Sigmoid colon (tissue), 7 donors: ENCODE measurements around the gene OR6K6. TPM values are rescaled to one million over a fixed set of nuclear protein-coding genes. Genes with fewer than 3 reads are reported as not detected.

Experiments used
- DNase-seq: peaks from one replicate; pipeline ENCODE4 v3.0.0-alpha.2; 2019
- H3K27ac ChIP-seq, 4 donors: fragments of 200-600 bp; sonication (generic); one replicate each; pipeline ENCODE4 v1.5.1; 2016 to 2019; ENCODE audit warnings: mild to moderate bottlenecking in 1 of 4
- H3K27me3 ChIP-seq, 3 donors: fragments of 200-600 bp; sonication (generic); one replicate each; pipeline ENCODE4 v1.5.1; 2019; ENCODE audit warnings: mild to moderate bottlenecking in 1 of 3
- H3K36me3 ChIP-seq, 4 donors: fragments of 200-600 bp; sonication (generic); one replicate each; pipeline ENCODE4 v1.5.1; 2016 to 2019
- H3K4me1 ChIP-seq, 4 donors: fragments of 200-600 bp; sonication (generic); one replicate each; pipeline ENCODE4 v1.5.1; 2017 to 2019
- H3K4me3 ChIP-seq, 4 donors: fragments of 200-600 bp; sonication (generic); one replicate each; pipeline ENCODE4 v1.5.1; 2017 to 2019; ENCODE audit warnings: mild to moderate bottlenecking in 2 of 4, moderate library complexity in 1 of 4
- H3K9me3 ChIP-seq, 4 donors: fragments of 200-600 bp in 3 of 4; sonication (generic) in 3 of 4; one replicate each; pipeline versions ENCODE4 v1.5.1 to v1.6.1; 2013 to 2019
- EP300 ChIP-seq, 4 donors: sonication (generic); formaldehyde crosslinking; IDR thresholded peaks; one replicate each; pipeline ENCODE4 v1.6.1; 2017; ENCODE audit warnings: antibody characterized with exemption in 4 of 4
- POLR2A ChIP-seq, 2 donors: fragments of 450-650 bp; IDR thresholded peaks; one replicate each; pipeline ENCODE4 v1.6.1; 2016; ENCODE audit warnings: antibody characterized with exemption in 2 of 2, mild to moderate bottlenecking in 2 of 2, moderate library complexity in 2 of 2
- POLR2AphosphoS5 ChIP-seq, 4 donors: sonication (generic); formaldehyde crosslinking; IDR thresholded peaks; one replicate each; pipeline ENCODE4 v1.6.1; 2017; ENCODE audit warnings: antibody characterized with exemption in 4 of 4
- WGBS, 2 donors: extraction: QIAGEN DNeasy Blood & Tissue Kit; methylation state at CpG; one replicate each; pipeline ENCODE4 v1.1.7; 2013; 5-methylcytosine and 5-hydroxymethylcytosine counted together
- intact Hi-C: fragments of 100-400 bp; cut with DNase I; formaldehyde crosslinking; loops from one replicate; pipeline ENCODE4 v1.15.1; 2023
- polyA plus RNA-seq, 3 donors: library from polyadenylated mRNA; stranded (reverse); fragments of 200-250 nt; gene quantifications; one replicate each; pipeline ENCODE4 v1.2.3, GENCODE V29; 2013
- total RNA-seq, 4 donors: library from RNA; depleted of rRNA; stranded (reverse); fragments of >200 nt; gene quantifications; one replicate each; pipeline ENCODE4 v1.1.0, GENCODE V29; 2016
- TF ChIP-seq, protein P1 (sequence below), 4 experiments: fragments of 450-650 bp in 3 of 4; fragments of 200-600 bp in 1 of 4; IDR thresholded peaks; one replicate each; pipeline ENCODE4 v1.5.1; 2016 to 2019; ENCODE audit warnings: antibody characterized with exemption in 4 of 4, mild to moderate bottlenecking in 3 of 4, moderate library complexity in 2 of 4
- donor health status: healthy with polysubstance abuse.
- donor health status: Bipolar disorder and iron deficiency.
- donor health status: healthy.

The OR6K6 gene
- total and polyA plus RNA-seq, 7 donors = not detected

DNA sequence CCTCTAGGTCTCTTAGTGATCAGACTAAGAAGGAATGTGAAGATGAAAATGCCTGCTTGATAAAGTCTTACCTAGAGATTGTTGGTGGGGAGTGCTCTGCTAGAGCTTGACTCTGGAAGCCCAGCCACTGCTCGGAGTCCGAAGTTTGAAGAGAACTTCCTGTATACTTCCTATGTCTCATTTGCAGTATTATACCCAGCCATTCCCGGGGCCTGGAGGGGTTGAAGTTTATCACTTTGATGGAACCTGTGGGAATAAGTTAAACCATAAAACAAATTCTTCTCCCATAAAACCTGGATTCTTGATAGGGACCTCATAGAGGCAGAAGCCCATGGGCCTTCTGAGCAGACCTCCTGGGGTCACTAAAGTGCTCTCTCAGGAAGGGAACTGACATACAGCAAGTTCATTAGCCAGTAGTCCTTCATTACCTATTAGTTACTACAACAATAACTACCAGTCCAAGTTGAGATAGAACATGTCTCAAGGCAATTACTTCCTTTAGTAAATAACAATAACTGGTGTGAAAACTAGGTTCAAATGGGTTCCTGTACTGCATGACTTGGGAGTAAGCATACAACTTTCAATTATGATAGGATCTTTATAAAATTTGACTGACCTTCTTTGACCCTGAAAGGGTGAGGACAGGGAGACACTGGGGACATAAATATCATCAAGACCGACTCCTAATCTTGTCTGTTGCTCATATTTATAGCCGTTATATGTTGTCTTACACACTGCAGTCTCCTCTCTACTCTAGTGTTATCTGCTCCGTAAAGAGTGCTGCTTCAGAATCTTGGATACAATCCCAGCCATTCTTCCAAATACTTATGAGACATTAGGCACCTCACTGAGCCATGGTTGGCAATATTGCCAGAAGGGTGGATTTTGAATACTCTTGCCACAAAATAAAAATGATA lies 17.7 kb downstream of the OR6K6 start, which contains the start of gene OR6N1:
TSS of gene OR6N1 (minus strand) at position 246 of the 917 bp plus-strand sequence. CDS start 5,513 bp downstream, outside the sequence.
- WGBS, 2 donors = 51 to 73% methylated on average over 6 of the region's 6 CpGs
- Histone ChIP-seq H3K36me3 (no peaks in the 10 kb centered on the region), H3K27me3 (no peaks in the 10 kb centered on the region), H3K9me3 (no peaks in the 10 kb centered on the region), H3K27ac (no peak within 1 kb of the TSS), H3K4me1 (no peaks in the 10 kb centered on the region), H3K4me3 (no peak within 1 kb of the TSS)
- intact Hi-C loops = no loop called here
- DNase-seq = no peak
- TF ChIP-seq, protein P1, sequence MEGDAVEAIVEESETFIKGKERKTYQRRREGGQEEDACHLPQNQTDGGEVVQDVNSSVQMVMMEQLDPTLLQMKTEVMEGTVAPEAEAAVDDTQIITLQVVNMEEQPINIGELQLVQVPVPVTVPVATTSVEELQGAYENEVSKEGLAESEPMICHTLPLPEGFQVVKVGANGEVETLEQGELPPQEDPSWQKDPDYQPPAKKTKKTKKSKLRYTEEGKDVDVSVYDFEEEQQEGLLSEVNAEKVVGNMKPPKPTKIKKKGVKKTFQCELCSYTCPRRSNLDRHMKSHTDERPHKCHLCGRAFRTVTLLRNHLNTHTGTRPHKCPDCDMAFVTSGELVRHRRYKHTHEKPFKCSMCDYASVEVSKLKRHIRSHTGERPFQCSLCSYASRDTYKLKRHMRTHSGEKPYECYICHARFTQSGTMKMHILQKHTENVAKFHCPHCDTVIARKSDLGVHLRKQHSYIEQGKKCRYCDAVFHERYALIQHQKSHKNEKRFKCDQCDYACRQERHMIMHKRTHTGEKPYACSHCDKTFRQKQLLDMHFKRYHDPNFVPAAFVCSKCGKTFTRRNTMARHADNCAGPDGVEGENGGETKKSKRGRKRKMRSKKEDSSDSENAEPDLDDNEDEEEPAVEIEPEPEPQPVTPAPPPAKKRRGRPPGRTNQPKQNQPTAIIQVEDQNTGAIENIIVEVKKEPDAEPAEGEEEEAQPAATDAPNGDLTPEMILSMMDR (IDR thresholded peaks at IDR 0.05) = no peak
- TF ChIP-seq POLR2AphosphoS5 (IDR thresholded peaks at IDR 0.05) = no peak
- TF ChIP-seq POLR2A (IDR thresholded peaks at IDR 0.05) = no peak
- TF ChIP-seq EP300 (IDR thresholded peaks at IDR 0.05) = no peak

DNA sequence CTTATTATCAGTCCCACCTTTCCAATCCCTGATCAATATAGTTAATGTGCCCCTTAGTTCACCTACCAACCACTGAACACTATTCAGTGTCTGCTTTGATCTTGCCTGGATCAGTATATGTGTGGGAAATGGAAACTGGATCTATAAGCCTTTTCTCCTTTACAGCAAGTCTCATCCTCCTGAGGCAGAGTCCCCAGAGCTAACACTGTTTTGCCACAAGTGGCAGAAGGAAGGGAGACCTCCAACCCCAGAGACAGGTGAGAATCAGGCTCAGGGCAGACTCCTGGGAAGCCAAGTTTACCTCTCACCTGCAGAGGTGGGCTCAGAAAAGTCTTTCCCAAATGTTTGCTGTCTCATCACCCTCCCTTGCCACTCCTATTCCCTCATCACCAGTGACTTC lies 26.6 kb downstream of the OR6K6 start, which contains the start of gene OR6N2:
TSS of gene OR6N2 (minus strand) at position 101 of the 400 bp plus-strand sequence. CDS start 3,569 bp downstream, outside the sequence.
- TF ChIP-seq, protein P1 (IDR thresholded peaks at IDR 0.05) = no peak
- no peak for TF ChIP-seq EP300 (IDR thresholded peaks at IDR 0.05)
- TF ChIP-seq POLR2A (IDR thresholded peaks at IDR 0.05) = no peak
- TF ChIP-seq POLR2AphosphoS5 (IDR thresholded peaks at IDR 0.05) = no peak
- no peaks in the 10 kb centered on the region for H3K36me3 ChIP-seq
- H3K9me3 ChIP-seq = no peaks in the 10 kb centered on the region
- DNase-seq = no peak
- intact Hi-C loops = no loop called here
- H3K4me1 ChIP-seq = no peaks in the 10 kb centered on the region
- H3K27ac ChIP-seq = no peak within 1 kb of the TSS
- H3K27me3 ChIP-seq = no peaks in the 10 kb centered on the region
- no peak within 1 kb of the TSS for H3K4me3 ChIP-seq

DNA sequence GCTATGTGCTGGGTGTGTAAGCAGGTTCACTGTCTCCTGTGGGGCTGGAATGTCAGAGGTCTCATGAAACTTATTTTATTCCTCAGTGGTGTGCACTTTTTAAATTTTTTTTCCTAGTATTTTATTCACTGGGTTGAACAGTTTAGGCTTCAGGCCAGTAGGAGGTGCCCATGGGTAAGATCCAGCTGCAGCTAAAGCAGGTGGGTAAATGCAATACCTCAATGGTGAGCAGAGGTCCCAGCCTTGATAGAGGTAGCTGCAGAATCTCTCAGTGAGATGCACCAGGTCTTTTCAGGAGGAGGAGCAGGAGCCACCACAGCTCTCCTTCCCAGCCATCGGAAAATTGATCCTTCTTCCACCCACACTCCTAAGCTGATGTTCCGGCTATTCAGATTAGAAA lies 39.1 kb downstream of the OR6K6 start:
- H3K27ac ChIP-seq = no peak overlapping the region
- H3K4me3 ChIP-seq = no peak overlapping the region
- intact Hi-C loops = no loop called here
- TF ChIP-seq POLR2AphosphoS5 (IDR thresholded peaks at IDR 0.05) = no peak
- TF ChIP-seq POLR2A (IDR thresholded peaks at IDR 0.05) = no peak
- TF ChIP-seq EP300 (IDR thresholded peaks at IDR 0.05) = no peak
- TF ChIP-seq, protein P1 (IDR thresholded peaks at IDR 0.05) = no peak
- WGBS, 2 donors = 86 to 87% methylated on average over 2 of the region's 2 CpGs
- DNase-seq = no peak
- no peaks in the 10 kb centered on the region for H3K27me3 ChIP-seq
- no peaks in the 10 kb centered on the region for H3K36me3 ChIP-seq
- no peaks in the 10 kb centered on the region for H3K4me1 ChIP-seq
- no peaks in the 10 kb centered on the region for H3K9me3 ChIP-seq

DNA sequence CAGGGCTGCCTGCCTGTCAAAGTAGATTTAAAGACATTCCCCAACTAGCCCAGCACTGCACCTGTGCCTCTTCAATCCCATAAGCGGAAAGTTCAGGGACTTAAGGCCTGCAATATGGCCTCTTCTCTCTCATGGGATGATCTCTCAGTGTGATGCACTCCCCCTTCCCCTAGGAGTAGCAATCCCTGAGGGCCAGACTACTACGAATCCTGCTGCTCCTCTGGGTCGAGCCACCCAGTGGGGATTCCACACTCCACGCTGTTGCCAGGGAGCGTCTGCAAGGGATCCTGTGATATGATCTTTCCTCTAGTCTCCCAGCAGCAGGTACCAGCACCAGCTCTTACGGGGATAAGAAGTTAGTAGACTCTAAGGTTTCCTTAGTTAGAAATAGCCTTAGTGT lies 39.7 kb downstream of the OR6K6 start:
- H3K36me3 ChIP-seq = no peaks in the 10 kb centered on the region
- 79% methylated on average over 6 of the region's 6 CpGs for WGBS, 2 donors
- intact Hi-C loops = no loop called here
- H3K27ac ChIP-seq = no peak overlapping the region
- no peak overlapping the region for H3K4me3 ChIP-seq
- no peaks in the 10 kb centered on the region for H3K4me1 ChIP-seq
- no peak for DNase-seq
- H3K27me3 ChIP-seq = no peaks in the 10 kb centered on the region
- no peaks in the 10 kb centered on the region for H3K9me3 ChIP-seq
- TF ChIP-seq POLR2AphosphoS5 (IDR thresholded peaks at IDR 0.05) (no peak), POLR2A (IDR thresholded peaks at IDR 0.05) (no peak), EP300 (IDR thresholded peaks at IDR 0.05) (no peak)
- TF ChIP-seq, protein P1 (IDR thresholded peaks at IDR 0.05) = no peak
